ENCODE data around the gene DCAF7.

Gene DCAF7

DNA sequence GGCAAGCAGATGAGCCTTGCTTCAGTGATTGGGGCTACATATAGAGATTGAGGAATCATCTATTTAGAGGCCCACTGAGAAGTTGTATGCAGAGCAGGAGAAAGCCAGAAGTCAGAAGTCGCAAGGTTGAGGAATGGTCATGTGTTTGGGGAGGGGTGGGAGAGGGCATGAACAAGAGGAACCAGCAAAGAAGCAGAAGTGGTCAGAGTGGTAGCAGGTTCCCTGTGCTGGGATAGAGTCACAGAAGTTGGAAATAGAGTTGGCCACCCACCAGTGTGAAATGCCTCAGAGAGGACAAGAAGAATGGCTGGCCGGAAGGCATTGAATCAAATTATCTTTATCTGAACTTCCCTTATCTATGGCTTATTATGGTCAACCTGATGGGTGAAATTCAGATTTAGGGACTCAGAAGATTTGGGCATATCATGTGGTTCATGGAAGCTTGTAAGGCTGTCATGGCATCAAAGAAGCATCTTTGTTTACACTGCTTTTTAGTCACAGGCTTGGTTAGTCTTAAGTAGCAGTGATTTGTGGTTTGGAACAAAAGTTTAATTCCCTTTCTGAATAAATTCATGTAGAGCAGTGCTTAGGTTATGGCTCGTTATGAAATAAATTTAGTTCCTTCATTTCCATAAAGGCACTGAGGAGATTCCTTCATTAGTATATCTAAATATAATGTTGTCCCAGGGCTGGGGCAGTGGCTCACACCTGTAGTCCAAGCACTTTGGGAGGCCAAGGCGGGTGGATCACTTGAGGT lies 91.6 kb downstream of the DCAF7 start:
- TF ChIP-seq, protein P1, sequence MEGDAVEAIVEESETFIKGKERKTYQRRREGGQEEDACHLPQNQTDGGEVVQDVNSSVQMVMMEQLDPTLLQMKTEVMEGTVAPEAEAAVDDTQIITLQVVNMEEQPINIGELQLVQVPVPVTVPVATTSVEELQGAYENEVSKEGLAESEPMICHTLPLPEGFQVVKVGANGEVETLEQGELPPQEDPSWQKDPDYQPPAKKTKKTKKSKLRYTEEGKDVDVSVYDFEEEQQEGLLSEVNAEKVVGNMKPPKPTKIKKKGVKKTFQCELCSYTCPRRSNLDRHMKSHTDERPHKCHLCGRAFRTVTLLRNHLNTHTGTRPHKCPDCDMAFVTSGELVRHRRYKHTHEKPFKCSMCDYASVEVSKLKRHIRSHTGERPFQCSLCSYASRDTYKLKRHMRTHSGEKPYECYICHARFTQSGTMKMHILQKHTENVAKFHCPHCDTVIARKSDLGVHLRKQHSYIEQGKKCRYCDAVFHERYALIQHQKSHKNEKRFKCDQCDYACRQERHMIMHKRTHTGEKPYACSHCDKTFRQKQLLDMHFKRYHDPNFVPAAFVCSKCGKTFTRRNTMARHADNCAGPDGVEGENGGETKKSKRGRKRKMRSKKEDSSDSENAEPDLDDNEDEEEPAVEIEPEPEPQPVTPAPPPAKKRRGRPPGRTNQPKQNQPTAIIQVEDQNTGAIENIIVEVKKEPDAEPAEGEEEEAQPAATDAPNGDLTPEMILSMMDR (IDR thresholded peaks at IDR 0.05; ENCODE audit: borderline replicate concordance, control extremely low read depth, extremely low read depth, insufficient read depth, missing control alignments): no peak
- no peak for DNase-seq (ENCODE audit: low spot score)
- in situ Hi-C loops (cut with MboI; ENCODE audit: low sequenced_read_pairs, unreplicated experiment): no loop called here
